ENCODE measurements around the gene TIMMDC1.

The TIMMDC1 gene

DNA sequence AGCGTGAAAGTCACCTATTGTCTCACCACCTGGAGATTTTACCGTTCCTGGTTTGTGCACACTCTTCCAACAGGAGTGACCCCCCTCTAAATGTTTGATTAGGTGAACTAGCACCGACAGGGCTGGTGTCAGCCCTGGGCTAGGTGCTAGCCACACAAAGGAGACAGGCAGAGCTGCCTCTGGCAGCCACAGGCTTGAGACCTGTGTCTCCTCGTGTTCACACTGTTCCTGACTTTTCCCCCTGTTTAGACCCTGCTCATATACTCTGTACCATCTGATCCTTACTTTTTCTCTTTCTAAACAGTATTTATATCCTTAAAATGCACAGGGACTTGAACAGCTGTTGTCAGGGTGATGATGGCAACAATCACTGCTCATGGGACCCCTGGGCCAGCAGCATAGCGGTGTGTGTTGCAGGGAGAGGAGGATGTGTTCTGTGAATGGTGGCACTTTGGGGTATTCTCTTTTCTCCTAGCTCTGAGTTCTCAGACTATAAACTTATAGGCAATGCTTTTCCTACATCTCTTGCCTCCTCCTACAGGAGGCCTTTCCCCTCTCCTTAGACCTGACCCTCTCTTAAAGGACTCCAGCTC, 55.6 kb downstream of the TIMMDC1 start:
- TF ChIP-seq, protein P1, sequence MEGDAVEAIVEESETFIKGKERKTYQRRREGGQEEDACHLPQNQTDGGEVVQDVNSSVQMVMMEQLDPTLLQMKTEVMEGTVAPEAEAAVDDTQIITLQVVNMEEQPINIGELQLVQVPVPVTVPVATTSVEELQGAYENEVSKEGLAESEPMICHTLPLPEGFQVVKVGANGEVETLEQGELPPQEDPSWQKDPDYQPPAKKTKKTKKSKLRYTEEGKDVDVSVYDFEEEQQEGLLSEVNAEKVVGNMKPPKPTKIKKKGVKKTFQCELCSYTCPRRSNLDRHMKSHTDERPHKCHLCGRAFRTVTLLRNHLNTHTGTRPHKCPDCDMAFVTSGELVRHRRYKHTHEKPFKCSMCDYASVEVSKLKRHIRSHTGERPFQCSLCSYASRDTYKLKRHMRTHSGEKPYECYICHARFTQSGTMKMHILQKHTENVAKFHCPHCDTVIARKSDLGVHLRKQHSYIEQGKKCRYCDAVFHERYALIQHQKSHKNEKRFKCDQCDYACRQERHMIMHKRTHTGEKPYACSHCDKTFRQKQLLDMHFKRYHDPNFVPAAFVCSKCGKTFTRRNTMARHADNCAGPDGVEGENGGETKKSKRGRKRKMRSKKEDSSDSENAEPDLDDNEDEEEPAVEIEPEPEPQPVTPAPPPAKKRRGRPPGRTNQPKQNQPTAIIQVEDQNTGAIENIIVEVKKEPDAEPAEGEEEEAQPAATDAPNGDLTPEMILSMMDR (IDR thresholded peaks at IDR 0.05; ENCODE audit: borderline replicate concordance, insufficient read depth, low read depth, low read length) = no peak
- peak overlapping the region; percentile 63 for H3K4me3 ChIP-seq (ENCODE audit: low read depth, low read length)

DNA sequence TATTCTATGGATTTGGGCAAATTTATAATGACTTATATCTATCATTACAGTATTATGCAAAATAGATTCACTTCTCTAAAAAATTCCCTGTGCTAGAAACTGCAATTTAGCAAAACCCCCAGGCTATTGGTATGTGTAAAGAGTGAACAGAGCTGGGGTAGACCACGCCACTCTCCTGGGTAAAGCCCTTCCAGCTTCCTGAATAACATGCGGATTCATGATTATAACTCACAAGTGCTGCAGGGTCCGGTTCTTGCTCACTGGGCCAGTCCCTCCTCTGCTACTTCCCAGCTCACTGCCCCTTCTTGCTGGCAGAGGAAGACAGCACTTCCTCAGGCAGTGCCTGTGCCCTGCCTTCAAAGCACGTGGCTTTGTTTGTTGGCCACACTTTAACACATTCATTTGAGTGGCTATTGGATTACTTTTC, 57.0 kb downstream of the TIMMDC1 start:
- TF ChIP-seq, protein P1 (IDR thresholded peaks at IDR 0.05; ENCODE audit: borderline replicate concordance, insufficient read depth, low read depth, low read length) = no peak
- peak overlapping the region; percentile 63 for H3K4me3 ChIP-seq (ENCODE audit: low read depth, low read length)

- TF ChIP-seq, protein P1 (IDR thresholded peaks at IDR 0.05; ENCODE audit: borderline replicate concordance, insufficient read depth, low read depth, low read length) = no peak
- peak overlapping the region; percentile 63 for H3K4me3 ChIP-seq (ENCODE audit: low read depth, low read length)
Measured at GRCh38 chr3:119555929-119556328, 57.6 kb downstream of the TIMMDC1 start.

- TF ChIP-seq, protein P1 (IDR thresholded peaks at IDR 0.05; ENCODE audit: borderline replicate concordance, insufficient read depth, low read depth, low read length) = no peak
- peak overlapping the region; percentile 47 for H3K4me3 ChIP-seq (ENCODE audit: low read depth, low read length)
Measured at GRCh38 chr3:119557192-119557876, 59.0 kb downstream of the TIMMDC1 start.

GRCh38 chr3:119557877-119558269, 59.5 kb downstream of the TIMMDC1 start:
- H3K4me3 ChIP-seq (ENCODE audit: low read depth, low read length) = peak overlapping the region; percentile 47

GRCh38 chr3:119558626-119559317, 60.4 kb downstream of the TIMMDC1 start:
- TF ChIP-seq, protein P1 (IDR thresholded peaks at IDR 0.05; ENCODE audit: borderline replicate concordance, insufficient read depth, low read depth, low read length) = no peak
- peak overlapping the region; percentile 47 for H3K4me3 ChIP-seq (ENCODE audit: low read depth, low read length)

More at GRCh38 chr3:119557877-119558269, 59.5 kb downstream of the TIMMDC1 start:
- TF ChIP-seq, protein P1 (IDR thresholded peaks at IDR 0.05; ENCODE audit: borderline replicate concordance, insufficient read depth, low read depth, low read length) = no peak
